ENCODE results near the gene DUSP16. TPM values are rescaled to one million over a fixed set of nuclear protein-coding genes. Genes with fewer than 3 reads are reported as not detected.
A peak's percentile ranks its signal among the peaks of the same experiment; 100 is the strongest.
"Not testable (repeated sequence)": the region's sequence is repeated elsewhere in the genome, so short reads cannot be mapped to it uniquely, and the experiment has no call there.

The DUSP16 gene
- total and polyA plus RNA-seq, 4 experiments from 2014 or later = 16.8 to 125 (median 72.5) TPM

GRCh38 chr12:12592930-12593329 lies 30.3 kb upstream of the DUSP16 start:
- Histone ChIP-seq H3K4me3 (ENCODE audit: low read length in 2 of 2) (no peak overlapping the region), H3K9me3 (ENCODE audit: control insufficient read depth in 1 of 2, low read length in 2 of 2) (no peaks in the 10 kb centered on the region), H3K4me1 (ENCODE audit: insufficient read depth, low read length) (no peaks in the 10 kb centered on the region), H3K27ac (ENCODE audit: low read depth, low read length) (no peak overlapping the region), H3K36me3 (ENCODE audit: insufficient read depth, low read length) (no peaks in the 10 kb centered on the region), H3K27me3 (ENCODE audit: insufficient read depth, low read length) (no peaks in the 10 kb centered on the region)
- Mint-ChIP-seq H3K36me3 (no peaks in the 10 kb centered on the region), H3K27me3 (peaks cover 1 to 2% of the 10 kb centered on the region in 2 donors), H3K27ac (peak overlapping the region in 1 of 7 donors; percentile 16), H3K9me3 (no peaks in the 10 kb centered on the region), H3K4me1 (peaks cover 0 to 6% (median 4%) of the 10 kb centered on the region in 4 donors), H3K4me3 (no peak overlapping the region)
- POLR2A ChIA-PET (ENCODE audit: partially characterized antibody) = no interaction called here
- no peak for DNase-seq
- intact Hi-C loops (cut with micrococcal nuclease) = no loop called here
- CTCF ChIA-PET (ENCODE audit: partially characterized antibody) = interaction anchor here (1.4 to 2.2 kb wide), 3 partner anchors 8 to 144 kb away, joined by 3 to 7 read pairs (median 4); no protein-coding TSS in a partner anchor

GRCh38 chr12:12590961-12591360 lies 28.3 kb upstream of the DUSP16 start:
- no peak for DNase-seq
- no peaks in the 10 kb centered on the region for H3K27me3 ChIP-seq (ENCODE audit: insufficient read depth, low read length)
- H3K4me1 Mint-ChIP-seq = peaks cover 0 to 6% (median 3%) of the 10 kb centered on the region in 4 donors
- no peaks in the 10 kb centered on the region for H3K9me3 Mint-ChIP-seq
- ChIA-PET CTCF (ENCODE audit: partially characterized antibody) (interaction anchor here (0.7 to 2.2 kb wide), 3 partner anchors 16 to 69 kb away, joined by 3 to 7 read pairs (median 4); no protein-coding TSS in a partner anchor), POLR2A (ENCODE audit: partially characterized antibody) (interaction anchor here (0.5 kb wide), 1 partner anchor 13 kb away, joined by 3 read pairs; no protein-coding TSS in a partner anchor)
- H3K36me3 Mint-ChIP-seq = no peaks in the 10 kb centered on the region
- peak overlapping the region in 1 of 7 donors; percentile 16 for H3K27ac Mint-ChIP-seq
- H3K4me3 Mint-ChIP-seq = no peak overlapping the region
- no peaks in the 10 kb centered on the region for H3K4me1 ChIP-seq (ENCODE audit: insufficient read depth, low read length)
- H3K4me3 ChIP-seq (ENCODE audit: low read length in 2 of 2) = no peak overlapping the region
- intact Hi-C loops (cut with micrococcal nuclease) = no loop called here
- no peak overlapping the region for H3K27ac ChIP-seq (ENCODE audit: low read depth, low read length)
- H3K9me3 ChIP-seq (ENCODE audit: control insufficient read depth in 1 of 2, low read length in 2 of 2) = no peaks in the 10 kb centered on the region
- H3K27me3 Mint-ChIP-seq = peaks cover 1 to 2% of the 10 kb centered on the region in 2 donors
- no peaks in the 10 kb centered on the region for H3K36me3 ChIP-seq (ENCODE audit: insufficient read depth, low read length)

GRCh38 chr12:12588436-12588835 lies 25.8 kb upstream of the DUSP16 start:
- H3K27ac ChIP-seq (ENCODE audit: low read depth, low read length); DNase-seq; H3K4me3 ChIP-seq (ENCODE audit: low read length in 2 of 2); H3K9me3 ChIP-seq (ENCODE audit: control insufficient read depth in 1 of 2, low read length in 2 of 2); H3K4me1 Mint-ChIP-seq; H3K36me3 ChIP-seq (ENCODE audit: insufficient read depth, low read length); POLR2A ChIA-PET (ENCODE audit: partially characterized antibody); H3K36me3 Mint-ChIP-seq; H3K9me3 Mint-ChIP-seq; H3K27ac Mint-ChIP-seq; intact Hi-C loops (cut with micrococcal nuclease); H3K4me1 ChIP-seq (ENCODE audit: insufficient read depth, low read length); H3K4me3 Mint-ChIP-seq; H3K27me3 Mint-ChIP-seq; H3K27me3 ChIP-seq (ENCODE audit: insufficient read depth, low read length): not testable (repeated sequence)
- CTCF ChIA-PET (ENCODE audit: partially characterized antibody) = interaction anchor here (0.6 to 1.0 kb wide), 4 partner anchors 24 to 1043 kb away, joined by 3 to 4 read pairs (median 3); no protein-coding TSS in a partner anchor

- no peak for DNase-seq
- Histone ChIP-seq H3K4me3 (ENCODE audit: low read length in 2 of 2) (no peak overlapping the region), H3K27ac (ENCODE audit: low read depth, low read length) (no peak overlapping the region), H3K27me3 (ENCODE audit: insufficient read depth, low read length) (no peaks in the 10 kb centered on the region), H3K4me1 (ENCODE audit: insufficient read depth, low read length) (peaks cover 4% of the 10 kb centered on the region), H3K36me3 (ENCODE audit: insufficient read depth, low read length) (no peaks in the 10 kb centered on the region), H3K9me3 (ENCODE audit: control insufficient read depth in 1 of 2, low read length in 2 of 2) (no peaks in the 10 kb centered on the region)
- H3K4me1 Mint-ChIP-seq = peaks cover 4 to 8% (median 7%) of the 10 kb centered on the region in 4 donors
- ChIA-PET POLR2A (ENCODE audit: partially characterized antibody) (no interaction called here), CTCF (ENCODE audit: partially characterized antibody) (interaction anchor here (0.6 to 1.0 kb wide), 2 partner anchors 24 to 1043 kb away, joined by 3 read pairs; no protein-coding TSS in a partner anchor)
- peak overlapping the region in 1 of 7 donors; percentile 10 for H3K27ac Mint-ChIP-seq
- H3K9me3 Mint-ChIP-seq = no peaks in the 10 kb centered on the region
- no peaks in the 10 kb centered on the region for H3K36me3 Mint-ChIP-seq
- H3K4me3 Mint-ChIP-seq = no peak overlapping the region
- peaks cover 1 to 2% of the 10 kb centered on the region in 2 donors for H3K27me3 Mint-ChIP-seq
- intact Hi-C loops (cut with micrococcal nuclease) = no loop called here
Measured at GRCh38 chr12:12587878-12588277, 25.2 kb upstream of the DUSP16 start.

- H3K27ac ChIP-seq (ENCODE audit: low read depth, low read length) = no peak overlapping the region
- Mint-ChIP-seq H3K27ac (no peak overlapping the region), H3K9me3 (no peaks in the 10 kb centered on the region), H3K36me3 (no peaks in the 10 kb centered on the region), H3K4me3 (no peak overlapping the region), H3K27me3 (peaks cover 1 to 2% of the 10 kb centered on the region in 2 donors), H3K4me1 (peaks cover 12 to 16% (median 15%) of the 10 kb centered on the region in 4 donors)
- POLR2A ChIA-PET (ENCODE audit: partially characterized antibody) = no interaction called here
- CTCF ChIA-PET (ENCODE audit: partially characterized antibody) = no interaction called here
- no peak for DNase-seq
- intact Hi-C loops (cut with micrococcal nuclease) = no loop called here
- peaks cover 12% of the 10 kb centered on the region for H3K4me1 ChIP-seq (ENCODE audit: insufficient read depth, low read length)
- H3K27me3 ChIP-seq (ENCODE audit: insufficient read depth, low read length) = no peaks in the 10 kb centered on the region
- no peaks in the 10 kb centered on the region for H3K9me3 ChIP-seq (ENCODE audit: control insufficient read depth in 1 of 2, low read length in 2 of 2)
- no peak overlapping the region for H3K4me3 ChIP-seq (ENCODE audit: low read length in 2 of 2)
- no peaks in the 10 kb centered on the region for H3K36me3 ChIP-seq (ENCODE audit: insufficient read depth, low read length)
Measured at GRCh38 chr12:12586879-12587675, 24.4 kb upstream of the DUSP16 start.

- no peaks in the 10 kb centered on the region for H3K9me3 ChIP-seq (ENCODE audit: control insufficient read depth in 1 of 2, low read length in 2 of 2)
- H3K36me3 ChIP-seq (ENCODE audit: insufficient read depth, low read length) = no peaks in the 10 kb centered on the region
- Mint-ChIP-seq H3K27me3 (peaks cover 0 to 2% of the 10 kb centered on the region in 2 donors), H3K36me3 (no peaks in the 10 kb centered on the region), H3K9me3 (no peaks in the 10 kb centered on the region), H3K4me3 (no peak overlapping the region), H3K27ac (no peak overlapping the region), H3K4me1 (peaks cover 17 to 19% (median 18%) of the 10 kb centered on the region in 4 donors)
- ChIA-PET CTCF (ENCODE audit: partially characterized antibody) (no interaction called here), POLR2A (ENCODE audit: partially characterized antibody) (no interaction called here)
- intact Hi-C loops (cut with micrococcal nuclease) = no loop called here
- H3K4me3 ChIP-seq (ENCODE audit: low read length in 2 of 2) = no peak overlapping the region
- no peaks in the 10 kb centered on the region for H3K27me3 ChIP-seq (ENCODE audit: insufficient read depth, low read length)
- no peak overlapping the region for H3K27ac ChIP-seq (ENCODE audit: low read depth, low read length)
- peaks cover 14% of the 10 kb centered on the region for H3K4me1 ChIP-seq (ENCODE audit: insufficient read depth, low read length)
- DNase-seq = no peak
Measured at GRCh38 chr12:12585115-12585863, 22.6 kb upstream of the DUSP16 start.

- H3K4me3 Mint-ChIP-seq = no peak overlapping the region
- H3K27me3 ChIP-seq (ENCODE audit: insufficient read depth, low read length) = no peaks in the 10 kb centered on the region
- POLR2A ChIA-PET (ENCODE audit: partially characterized antibody) = no interaction called here
- H3K36me3 ChIP-seq (ENCODE audit: insufficient read depth, low read length) = no peaks in the 10 kb centered on the region
- peaks cover 14% of the 10 kb centered on the region for H3K4me1 ChIP-seq (ENCODE audit: insufficient read depth, low read length)
- H3K27me3 Mint-ChIP-seq = no peaks in the 10 kb centered on the region
- peak overlapping the region in 1 of 7 donors; percentile 19 for H3K27ac Mint-ChIP-seq
- CTCF ChIA-PET (ENCODE audit: partially characterized antibody) = no interaction called here
- H3K9me3 ChIP-seq (ENCODE audit: control insufficient read depth in 1 of 2, low read length in 2 of 2) = no peaks in the 10 kb centered on the region
- no peak overlapping the region for H3K4me3 ChIP-seq (ENCODE audit: low read length in 2 of 2)
- no peaks in the 10 kb centered on the region for H3K9me3 Mint-ChIP-seq
- H3K27ac ChIP-seq (ENCODE audit: low read depth, low read length) = no peak overlapping the region
- DNase-seq = no peak
- no peaks in the 10 kb centered on the region for H3K36me3 Mint-ChIP-seq
- peaks cover 13 to 19% (median 14%) of the 10 kb centered on the region in 4 donors for H3K4me1 Mint-ChIP-seq
- intact Hi-C loops (cut with micrococcal nuclease) = no loop called here
Measured at GRCh38 chr12:12583510-12584178, 21.0 kb upstream of the DUSP16 start.
